GM18511 (cell line): ENCODE results near the gene RDX.
"Not testable (repeated sequence)": the region's sequence is repeated elsewhere in the genome, so short reads cannot be mapped to it uniquely, and the experiment has no call there.

Experiments used
- ATAC-seq: cut with Tn5 transposase; IDR thresholded peaks from one replicate; pipeline ENCODE4 v1.9.1; 2021; ENCODE audit warnings: mild to moderate bottlenecking, moderate library complexity; ENCODE audit not compliant: unreplicated experiment

Gene RDX

DNA sequence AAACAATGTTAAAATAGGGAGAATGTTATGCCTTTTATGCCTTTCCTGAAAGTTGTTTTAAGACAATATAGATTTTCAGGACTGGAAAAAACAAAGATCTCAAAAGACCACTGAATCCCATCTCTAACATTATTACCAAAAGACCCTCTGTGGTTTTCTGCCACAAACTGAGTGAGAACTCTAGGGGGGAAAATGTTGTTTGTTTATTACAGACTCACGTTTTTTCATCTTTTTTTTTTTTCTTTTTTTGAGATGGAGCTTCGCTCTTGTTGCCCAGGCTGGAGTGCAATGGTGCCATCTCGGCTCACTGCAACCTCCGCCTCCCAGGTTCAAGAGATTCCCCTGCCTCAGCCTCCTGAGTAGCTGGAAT lies 9.6 kb upstream of the RDX start:
- ATAC-seq = not testable (repeated sequence)

DNA sequence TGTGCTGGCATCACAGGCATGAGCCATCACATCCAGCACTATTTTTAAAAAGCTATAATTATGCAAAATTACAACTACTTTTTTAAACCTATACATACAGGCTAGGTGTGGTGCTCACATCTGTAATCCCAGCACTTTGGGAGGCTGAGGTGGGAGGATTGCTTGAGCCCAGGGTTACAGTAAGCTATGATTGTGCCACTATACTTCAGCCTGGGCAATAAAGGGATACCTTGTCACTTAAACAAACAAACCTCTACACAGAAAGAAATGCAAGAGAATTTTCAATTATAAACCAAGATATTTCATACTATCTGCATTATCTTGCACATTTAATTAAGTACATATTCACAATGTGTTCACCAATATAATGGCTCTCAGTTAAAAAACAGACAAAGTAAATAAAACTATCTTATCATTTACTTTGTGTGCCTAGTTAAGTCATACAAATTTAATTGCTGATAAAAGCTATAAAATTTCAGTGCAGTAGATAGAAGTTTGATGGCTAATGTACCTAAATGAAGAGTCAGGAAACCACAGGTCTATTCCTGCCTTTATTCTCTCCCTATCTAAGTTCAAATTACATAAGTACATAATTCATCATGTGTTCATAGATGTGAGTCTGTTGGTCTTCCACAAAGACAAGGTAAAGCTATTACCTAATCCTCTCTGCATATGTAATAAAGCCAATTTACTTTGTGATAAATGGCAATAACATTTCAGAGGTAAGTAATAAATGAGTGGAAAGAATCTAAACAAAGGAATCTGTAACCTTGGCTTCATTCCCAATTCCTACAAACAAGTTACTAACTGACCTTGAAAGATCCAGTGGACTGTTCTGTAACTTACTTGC lies 9.0 kb upstream of the RDX start:
- no peak for ATAC-seq

DNA sequence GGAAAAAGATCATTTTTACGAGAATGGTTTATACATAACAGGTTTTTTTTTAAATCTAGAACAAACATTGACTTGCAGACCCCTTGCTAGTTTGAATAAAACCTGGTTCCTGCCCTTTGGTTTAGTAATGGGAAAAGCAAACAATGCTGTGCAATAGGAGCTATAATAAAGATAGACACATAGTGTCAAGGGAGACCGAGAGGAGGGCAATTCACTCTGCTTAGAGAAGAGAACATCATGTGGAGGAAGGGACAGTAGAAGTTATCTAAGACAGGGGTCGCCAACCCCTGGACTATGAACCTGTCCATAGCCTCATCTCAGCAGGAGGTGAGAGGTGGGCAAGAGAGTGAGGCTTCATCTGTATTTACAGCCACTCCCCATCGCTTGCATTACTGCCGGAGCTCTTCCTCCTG lies 7.0 kb upstream of the RDX start:
- no peak for ATAC-seq

- no peak for ATAC-seq
Observed at GRCh38 chr11:110301577-110301976, 5.2 kb upstream of the RDX start.

- no peak for ATAC-seq
Observed at GRCh38 chr11:110301032-110301431, 4.6 kb upstream of the RDX start.

DNA sequence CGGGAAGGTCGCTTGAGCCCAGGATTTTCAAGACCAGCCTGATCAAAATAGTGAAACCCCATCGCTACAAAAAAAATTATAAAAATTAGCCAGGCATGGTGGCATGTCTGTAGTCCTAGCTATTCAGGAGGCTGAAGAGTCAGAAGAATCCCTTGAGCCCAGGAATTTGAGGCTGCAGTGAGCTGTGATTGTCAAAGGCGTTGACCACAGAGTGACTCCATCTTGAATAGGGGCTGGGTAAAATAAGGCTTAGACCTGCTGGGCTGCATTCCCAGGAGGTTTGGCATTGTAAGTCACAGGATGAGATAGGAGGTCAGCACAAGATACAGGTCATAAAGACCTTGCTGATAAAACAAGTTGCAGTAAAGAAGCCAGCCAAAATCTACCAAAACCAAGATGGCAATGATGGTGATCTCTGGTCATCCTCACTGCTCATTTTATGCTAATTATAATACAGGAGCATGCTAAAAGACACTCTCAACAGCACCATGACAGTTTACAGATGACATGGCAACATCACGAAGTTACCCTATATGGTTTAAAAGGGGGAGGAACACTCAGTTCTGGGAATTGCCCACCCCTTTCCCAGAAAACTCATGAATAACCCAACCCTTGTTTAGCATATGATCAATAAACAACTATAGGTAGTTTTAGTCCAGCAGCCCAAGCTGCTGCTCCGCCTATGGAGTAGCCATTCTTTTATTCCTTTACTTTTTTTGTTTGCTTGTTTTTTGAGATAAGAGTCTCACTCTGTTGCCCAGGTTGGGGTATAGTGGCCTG lies 2.8 kb upstream of the RDX start:
- ATAC-seq = no peak

GRCh38 chr11:110298301-110298765 lies 1.9 kb upstream of the RDX start:
- ATAC-seq = no peak

GRCh38 chr11:110297726-110298300 lies 1.4 kb upstream of the RDX start:
- no peak for ATAC-seq

DNA sequence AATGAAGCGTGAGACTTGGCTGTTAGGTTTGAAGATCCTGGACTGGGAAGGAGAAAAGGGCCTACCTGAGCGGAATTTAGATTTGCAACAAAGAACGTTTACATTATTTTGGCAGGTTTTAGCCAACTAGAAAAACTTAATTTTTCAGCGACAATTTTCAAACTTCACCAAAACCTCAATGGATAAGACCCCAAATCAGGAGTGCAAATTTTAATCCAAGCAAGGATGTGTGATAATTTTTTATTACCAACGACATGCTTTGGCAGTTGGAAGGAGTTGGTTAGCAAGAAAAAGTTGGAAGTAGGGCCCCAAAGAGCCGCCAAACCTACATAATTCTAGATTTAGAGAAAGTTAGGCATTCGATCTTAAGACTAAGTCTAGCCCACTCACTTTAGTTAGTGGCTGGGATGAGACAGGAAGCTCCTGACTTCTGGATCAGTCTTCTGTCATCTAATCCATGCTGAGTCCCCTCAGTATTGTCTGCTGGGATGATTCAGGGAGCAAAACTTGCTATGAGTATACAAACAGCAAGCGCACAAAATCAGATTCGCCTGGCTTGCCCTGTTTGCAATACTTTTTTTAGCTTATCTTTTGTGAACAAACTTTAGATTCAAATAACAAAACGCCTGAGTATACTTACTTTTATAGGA lies 787 bp upstream of the RDX start:
- ATAC-seq = no peak

GRCh38 chr11:110295531-110296225 lies 736 bp downstream of the RDX start:
- peak; percentile 72 for ATAC-seq

DNA sequence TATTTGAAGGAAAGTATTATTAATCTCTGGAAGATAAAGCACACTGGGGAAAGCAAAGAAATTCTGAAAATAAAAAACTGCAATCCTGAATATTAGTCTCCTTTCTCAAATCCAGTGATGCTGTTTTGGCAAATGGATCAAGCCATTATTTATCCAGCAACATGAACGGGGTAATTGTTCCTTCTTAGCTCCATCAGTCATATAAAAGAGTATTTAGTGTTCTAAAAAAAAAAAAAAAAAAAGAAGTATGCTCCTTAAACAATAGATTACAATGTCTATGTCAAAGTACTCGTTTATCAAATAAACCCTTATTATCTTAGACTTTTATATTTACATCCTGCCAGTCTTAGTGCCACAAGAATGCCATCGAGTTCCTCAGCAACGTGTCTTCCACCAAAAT lies 1.3 kb downstream of the RDX start:
- ATAC-seq = no peak

GRCh38 chr11:110294509-110294908 lies 1.9 kb downstream of the RDX start:
- ATAC-seq = no peak

DNA sequence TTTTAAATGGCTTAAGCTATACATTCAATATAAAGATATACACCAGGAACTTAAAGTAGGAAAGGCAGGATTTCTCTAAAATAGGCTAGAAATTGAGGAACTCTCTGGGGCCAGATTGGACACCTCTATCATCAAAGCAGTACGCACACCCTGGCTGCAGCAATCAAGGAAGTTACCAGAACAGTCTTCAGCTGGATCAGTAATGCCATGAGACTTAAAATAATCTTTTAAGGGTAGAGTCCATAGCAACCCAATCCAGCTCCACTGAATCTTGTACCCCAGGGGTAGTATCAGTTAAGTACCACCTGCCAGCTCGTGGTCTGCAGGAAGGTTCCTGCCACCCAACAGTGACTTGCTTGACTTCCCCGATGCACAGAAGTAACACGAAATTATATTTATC lies 3.0 kb downstream of the RDX start:
- no peak for ATAC-seq

DNA sequence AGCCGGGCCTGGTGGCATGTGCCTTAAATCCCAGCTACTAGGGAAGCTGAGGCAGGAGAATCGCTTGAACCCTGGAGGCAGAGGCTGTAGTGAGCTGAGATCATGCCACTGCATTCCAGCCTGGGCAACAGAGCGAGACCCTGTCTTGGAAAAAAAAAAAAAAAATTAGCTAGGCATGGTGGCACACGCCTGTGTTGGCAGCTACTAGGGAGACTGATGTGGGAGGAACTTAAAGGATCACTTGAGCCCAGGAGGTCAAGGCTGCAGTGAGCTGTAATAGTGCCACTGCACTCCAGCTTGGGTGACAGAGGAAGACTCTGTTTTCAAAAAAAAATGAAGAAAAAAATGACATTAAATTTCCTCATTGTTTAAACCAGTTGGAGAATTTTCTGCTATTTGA lies 4.3 kb downstream of the RDX start:
- not testable (repeated sequence) for ATAC-seq

- ATAC-seq = no peak
Observed at GRCh38 chr11:110290591-110291334, 5.7 kb downstream of the RDX start.

GRCh38 chr11:110289472-110289871 lies 6.9 kb downstream of the RDX start:
- no peak for ATAC-seq

DNA sequence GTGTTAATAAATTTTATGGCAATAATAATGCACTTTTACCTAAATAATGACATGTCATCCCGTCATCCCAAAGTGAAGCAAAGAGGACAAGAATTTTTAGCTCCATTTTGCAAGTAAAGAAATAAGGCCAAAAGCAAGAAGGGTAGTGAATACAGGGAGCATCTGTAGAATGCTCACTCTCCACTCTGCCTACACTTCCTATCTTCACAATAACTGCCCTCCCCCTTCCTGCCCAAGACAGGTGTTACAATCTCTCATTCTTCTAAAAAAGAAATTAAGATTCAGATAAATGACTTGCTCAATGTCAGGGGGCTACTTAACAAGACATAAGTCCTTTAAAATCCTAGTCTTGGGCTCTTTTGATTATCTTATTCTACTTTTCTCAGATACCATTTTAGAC lies 8.9 kb downstream of the RDX start:
- peak; percentile 76 for ATAC-seq

DNA sequence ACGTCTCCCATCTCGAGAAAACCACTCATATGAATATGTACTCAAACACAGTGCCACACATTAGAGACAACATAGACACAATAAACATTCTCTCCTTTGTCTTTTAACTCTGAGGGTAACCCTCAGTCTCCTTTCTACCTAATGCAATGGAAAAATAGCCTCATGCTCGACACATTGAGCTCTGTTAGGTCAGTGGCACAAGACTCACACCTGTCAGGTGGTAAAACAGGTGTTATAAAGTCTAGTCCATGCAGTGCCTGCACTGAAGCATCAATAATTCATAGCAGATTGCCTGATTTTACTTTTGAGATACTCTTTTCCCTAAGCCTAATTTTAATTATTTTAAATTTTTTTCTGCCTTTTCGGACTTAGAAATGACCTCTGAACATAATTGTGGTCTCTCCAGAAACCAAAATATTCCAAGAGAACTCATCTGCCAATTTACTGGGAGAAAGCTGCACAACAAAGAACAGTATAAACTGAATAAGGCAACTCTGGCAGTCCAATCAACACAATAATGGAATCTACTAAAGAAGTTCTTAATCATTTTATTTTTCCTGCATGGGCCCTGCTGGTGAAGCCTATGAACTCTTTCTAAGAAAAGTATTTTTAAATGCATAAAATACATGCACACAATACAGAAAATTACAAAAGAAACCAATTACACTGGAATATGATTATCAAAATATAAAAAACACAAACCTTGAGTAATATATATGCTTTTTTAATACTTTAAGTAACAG lies 9.9 kb downstream of the RDX start:
- ATAC-seq = no peak

DNA sequence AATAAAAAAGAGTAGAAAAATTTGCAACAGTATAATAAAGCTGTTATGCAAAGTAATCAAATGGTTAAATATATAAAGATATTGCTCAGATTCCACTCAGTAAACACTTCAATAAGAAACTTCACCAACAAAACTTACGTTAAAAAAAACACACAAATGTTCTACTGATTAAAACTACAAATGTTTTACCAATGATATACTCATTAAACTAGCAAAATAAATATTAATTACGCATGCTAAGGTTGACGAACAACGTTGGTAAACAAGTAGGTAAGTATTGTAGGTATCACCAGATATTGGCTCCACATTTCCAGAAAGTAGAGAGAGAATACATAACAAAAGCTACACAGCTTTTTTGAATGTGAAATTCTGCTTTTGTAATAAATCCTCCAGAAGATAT lies 12.6 kb downstream of the RDX start:
- ATAC-seq = no peak
